ENCODE measurements around the gene SLC12A7. TPM values are rescaled to one million over a fixed set of nuclear protein-coding genes. Genes with fewer than 3 reads are reported as not detected.

SLC12A7 gene
- total and polyA plus RNA-seq, 9 of the 15 experiments (the other 6 are each of a cell fraction or from before 2014, with no cell fraction given) = 0.01 to 3.1 (median 0.56) TPM

DNA sequence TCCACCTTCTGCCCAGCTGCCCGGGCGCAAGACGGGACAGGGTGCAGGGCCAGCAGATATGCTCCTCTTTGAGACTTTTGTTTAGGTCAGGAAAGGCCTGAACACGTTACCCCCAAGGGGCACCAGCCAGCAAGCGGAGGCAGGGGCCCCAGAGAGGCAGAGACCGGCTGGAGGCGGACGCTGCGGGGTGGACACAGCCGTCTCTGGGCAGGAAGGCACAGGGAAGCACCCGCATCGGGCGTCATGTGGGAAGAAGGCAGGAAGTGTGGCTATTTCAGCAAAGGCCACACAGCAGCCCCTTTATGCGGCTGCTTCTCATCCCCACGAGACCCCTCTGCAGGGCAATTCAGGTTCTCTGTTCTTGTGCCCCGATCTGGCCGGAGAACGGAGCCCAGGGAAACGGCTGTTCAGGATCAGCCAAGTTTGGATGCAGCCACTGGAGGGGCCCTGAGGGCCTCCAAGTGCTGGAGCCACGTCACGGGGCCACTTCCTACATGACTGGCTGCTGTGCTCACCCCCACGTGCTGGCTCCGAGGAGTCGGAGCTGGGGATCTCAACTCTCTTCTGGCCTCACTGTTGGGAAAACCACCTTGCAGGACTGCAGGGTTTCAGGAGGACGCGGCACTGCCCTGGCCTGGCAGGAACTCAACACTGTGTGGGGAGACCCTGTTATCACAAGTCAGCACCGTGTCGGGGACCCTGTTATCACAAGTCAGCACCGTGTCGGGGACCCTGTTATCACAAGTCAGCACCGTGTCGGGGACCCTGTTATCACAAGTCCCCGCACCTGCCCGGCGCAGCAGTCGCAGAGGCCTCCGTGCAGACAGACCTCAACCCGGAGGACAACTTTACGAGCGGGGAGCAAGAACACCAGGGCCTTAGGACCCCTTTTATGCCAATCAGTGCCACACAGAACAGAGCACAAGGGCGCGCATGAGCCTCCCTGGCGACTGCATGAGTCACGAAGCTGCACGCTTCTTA is 44.4 kb downstream of the SLC12A7 start (continued):
- TF ChIP-seq, protein P1, sequence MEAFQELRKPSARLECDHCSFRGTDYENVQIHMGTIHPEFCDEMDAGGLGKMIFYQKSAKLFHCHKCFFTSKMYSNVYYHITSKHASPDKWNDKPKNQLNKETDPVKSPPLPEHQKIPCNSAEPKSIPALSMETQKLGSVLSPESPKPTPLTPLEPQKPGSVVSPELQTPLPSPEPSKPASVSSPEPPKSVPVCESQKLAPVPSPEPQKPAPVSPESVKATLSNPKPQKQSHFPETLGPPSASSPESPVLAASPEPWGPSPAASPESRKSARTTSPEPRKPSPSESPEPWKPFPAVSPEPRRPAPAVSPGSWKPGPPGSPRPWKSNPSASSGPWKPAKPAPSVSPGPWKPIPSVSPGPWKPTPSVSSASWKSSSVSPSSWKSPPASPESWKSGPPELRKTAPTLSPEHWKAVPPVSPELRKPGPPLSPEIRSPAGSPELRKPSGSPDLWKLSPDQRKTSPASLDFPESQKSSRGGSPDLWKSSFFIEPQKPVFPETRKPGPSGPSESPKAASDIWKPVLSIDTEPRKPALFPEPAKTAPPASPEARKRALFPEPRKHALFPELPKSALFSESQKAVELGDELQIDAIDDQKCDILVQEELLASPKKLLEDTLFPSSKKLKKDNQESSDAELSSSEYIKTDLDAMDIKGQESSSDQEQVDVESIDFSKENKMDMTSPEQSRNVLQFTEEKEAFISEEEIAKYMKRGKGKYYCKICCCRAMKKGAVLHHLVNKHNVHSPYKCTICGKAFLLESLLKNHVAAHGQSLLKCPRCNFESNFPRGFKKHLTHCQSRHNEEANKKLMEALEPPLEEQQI (IDR thresholded peaks at IDR 0.05) = peak; percentile 62; the same call in 1 of the 2 replicates
- TF ChIP-seq KDM5B (IDR thresholded peaks at IDR 0.05; ENCODE audit: insufficient replicate concordance, low read depth, low read length) (peak; percentile 28), STAT5A (IDR thresholded peaks at IDR 0.05; ENCODE audit: borderline replicate concordance, low read length) (peak; percentile 70; the same call in 1 of the 2 replicates), BCOR (IDR thresholded peaks at IDR 0.05) (peak; percentile 95), KDM2B (CRISPR knock-in tag; IDR thresholded peaks at IDR 0.05) (0 out of 2 replicates have a peak, but pooled peaks have one; percentile 75), DMBX1 (CRISPR knock-in tag; IDR thresholded peaks at IDR 0.05; ENCODE audit: borderline replicate concordance) (peak; percentile 97), L3MBTL2 (IDR thresholded peaks at IDR 0.05) (peak; percentile 87), NCOA1 (IDR thresholded peaks at IDR 0.05; ENCODE audit: low read depth) (peak; percentile 57; the same call in 1 of the 2 replicates), NR1H2 (CRISPR knock-in tag; IDR thresholded peaks at IDR 0.05) (peak; percentile 92; the same call in 1 of the 2 replicates), BHLHE40 (IDR thresholded peaks at IDR 0.05; ENCODE audit: low read length) (peak; percentile 82), SRSF7 (optimal IDR thresholded peaks at IDR 0.05; ENCODE audit: low read depth, low read length) (no peak), MTA1 (IDR thresholded peaks at IDR 0.05; ENCODE audit: borderline replicate concordance) (peak; percentile 70; the same call in 1 of the 2 replicates), TOE1 (IDR thresholded peaks at IDR 0.05; ENCODE audit: borderline replicate concordance) (peak; percentile 22; the same call in 1 of the 2 replicates), TOE1 (CRISPR knock-in tag; IDR thresholded peaks at IDR 0.05; ENCODE audit: borderline replicate concordance, low read depth) (no peak), TCF7 (IDR thresholded peaks at IDR 0.05; ENCODE audit: borderline replicate concordance) (no peak), LCOR (CRISPR knock-in tag; IDR thresholded peaks at IDR 0.05) (no peak), PHB (CRISPR knock-in tag; IDR thresholded peaks at IDR 0.05) (no peak), MAZ (CRISPR knock-in tag; conservative IDR thresholded peaks at IDR 0.05 in 1 of 2, IDR thresholded peaks at IDR 0.05 in 1 of 2) (peak; percentile 28 to 79; a peak in 3 of 4 replicates), ZNF644 (tag; IDR thresholded peaks at IDR 0.05; ENCODE audit: low read depth) (peak; percentile 92)
- TF ChIP-seq, protein P2, sequence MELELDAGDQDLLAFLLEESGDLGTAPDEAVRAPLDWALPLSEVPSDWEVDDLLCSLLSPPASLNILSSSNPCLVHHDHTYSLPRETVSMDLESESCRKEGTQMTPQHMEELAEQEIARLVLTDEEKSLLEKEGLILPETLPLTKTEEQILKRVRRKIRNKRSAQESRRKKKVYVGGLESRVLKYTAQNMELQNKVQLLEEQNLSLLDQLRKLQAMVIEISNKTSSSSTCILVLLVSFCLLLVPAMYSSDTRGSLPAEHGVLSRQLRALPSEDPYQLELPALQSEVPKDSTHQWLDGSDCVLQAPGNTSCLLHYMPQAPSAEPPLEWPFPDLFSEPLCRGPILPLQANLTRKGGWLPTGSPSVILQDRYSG (tag; conservative IDR thresholded peaks at IDR 0.05; ENCODE audit: low read depth) = peak; percentile 77; the same call in 1 of the 2 replicates
- TF ChIP-seq, protein P3, sequence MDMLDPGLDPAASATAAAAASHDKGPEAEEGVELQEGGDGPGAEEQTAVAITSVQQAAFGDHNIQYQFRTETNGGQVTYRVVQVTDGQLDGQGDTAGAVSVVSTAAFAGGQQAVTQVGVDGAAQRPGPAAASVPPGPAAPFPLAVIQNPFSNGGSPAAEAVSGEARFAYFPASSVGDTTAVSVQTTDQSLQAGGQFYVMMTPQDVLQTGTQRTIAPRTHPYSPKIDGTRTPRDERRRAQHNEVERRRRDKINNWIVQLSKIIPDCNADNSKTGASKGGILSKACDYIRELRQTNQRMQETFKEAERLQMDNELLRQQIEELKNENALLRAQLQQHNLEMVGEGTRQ (CRISPR knock-in tag; IDR thresholded peaks at IDR 0.05) = peak; percentile 50
- TF ChIP-seq, protein P4, sequence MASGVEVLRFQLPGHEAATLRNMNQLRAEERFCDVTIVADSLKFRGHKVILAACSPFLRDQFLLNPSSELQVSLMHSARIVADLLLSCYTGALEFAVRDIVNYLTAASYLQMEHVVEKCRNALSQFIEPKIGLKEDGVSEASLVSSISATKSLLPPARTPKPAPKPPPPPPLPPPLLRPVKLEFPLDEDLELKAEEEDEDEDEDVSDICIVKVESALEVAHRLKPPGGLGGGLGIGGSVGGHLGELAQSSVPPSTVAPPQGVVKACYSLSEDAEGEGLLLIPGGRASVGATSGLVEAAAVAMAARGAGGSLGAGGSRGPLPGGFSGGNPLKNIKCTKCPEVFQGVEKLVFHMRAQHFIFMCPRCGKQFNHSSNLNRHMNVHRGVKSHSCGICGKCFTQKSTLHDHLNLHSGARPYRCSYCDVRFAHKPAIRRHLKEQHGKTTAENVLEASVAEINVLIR (CRISPR knock-in tag; IDR thresholded peaks at IDR 0.05) = 0 out of 2 replicates have a peak, but pooled peaks have one; percentile 31

All from K562 (cell line).